Astrocyte of the cerebellum (primary cell): Measurements from ENCODE around the gene FAM111A.
"Not testable (repeated sequence)": the region's sequence is repeated elsewhere in the genome, so short reads cannot be mapped to it uniquely, and the experiment has no call there.

Source experiments
- DNase-seq: peaks from one replicate; pipeline ENCODE4 v3.0.0-alpha.2; 2011; ENCODE audit warnings: low read depth
- H3K4me3 ChIP-seq: 2 replicates; pipeline ENCODE4 v1.5.1; 2011; ENCODE audit warnings: mild to moderate bottlenecking, low read depth, low read length, moderate library complexity
- in situ Hi-C: cut with HindIII; loops from 2 replicates; pipeline ENCODE4 v1.10.0; 2017; ENCODE audit warnings: low sequenced_read_pairs
- TF ChIP-seq, protein P1 (sequence below): IDR thresholded peaks from 2 replicates; pipeline ENCODE4 v1.5.1; 2012; ENCODE audit warnings: low read length, low read depth, moderate library complexity, mild to moderate bottlenecking; ENCODE audit errors: missing control alignments

FAM111A gene, protein sequence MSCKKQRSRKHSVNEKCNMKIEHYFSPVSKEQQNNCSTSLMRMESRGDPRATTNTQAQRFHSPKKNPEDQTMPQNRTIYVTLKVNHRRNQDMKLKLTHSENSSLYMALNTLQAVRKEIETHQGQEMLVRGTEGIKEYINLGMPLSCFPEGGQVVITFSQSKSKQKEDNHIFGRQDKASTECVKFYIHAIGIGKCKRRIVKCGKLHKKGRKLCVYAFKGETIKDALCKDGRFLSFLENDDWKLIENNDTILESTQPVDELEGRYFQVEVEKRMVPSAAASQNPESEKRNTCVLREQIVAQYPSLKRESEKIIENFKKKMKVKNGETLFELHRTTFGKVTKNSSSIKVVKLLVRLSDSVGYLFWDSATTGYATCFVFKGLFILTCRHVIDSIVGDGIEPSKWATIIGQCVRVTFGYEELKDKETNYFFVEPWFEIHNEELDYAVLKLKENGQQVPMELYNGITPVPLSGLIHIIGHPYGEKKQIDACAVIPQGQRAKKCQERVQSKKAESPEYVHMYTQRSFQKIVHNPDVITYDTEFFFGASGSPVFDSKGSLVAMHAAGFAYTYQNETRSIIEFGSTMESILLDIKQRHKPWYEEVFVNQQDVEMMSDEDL

DNA sequence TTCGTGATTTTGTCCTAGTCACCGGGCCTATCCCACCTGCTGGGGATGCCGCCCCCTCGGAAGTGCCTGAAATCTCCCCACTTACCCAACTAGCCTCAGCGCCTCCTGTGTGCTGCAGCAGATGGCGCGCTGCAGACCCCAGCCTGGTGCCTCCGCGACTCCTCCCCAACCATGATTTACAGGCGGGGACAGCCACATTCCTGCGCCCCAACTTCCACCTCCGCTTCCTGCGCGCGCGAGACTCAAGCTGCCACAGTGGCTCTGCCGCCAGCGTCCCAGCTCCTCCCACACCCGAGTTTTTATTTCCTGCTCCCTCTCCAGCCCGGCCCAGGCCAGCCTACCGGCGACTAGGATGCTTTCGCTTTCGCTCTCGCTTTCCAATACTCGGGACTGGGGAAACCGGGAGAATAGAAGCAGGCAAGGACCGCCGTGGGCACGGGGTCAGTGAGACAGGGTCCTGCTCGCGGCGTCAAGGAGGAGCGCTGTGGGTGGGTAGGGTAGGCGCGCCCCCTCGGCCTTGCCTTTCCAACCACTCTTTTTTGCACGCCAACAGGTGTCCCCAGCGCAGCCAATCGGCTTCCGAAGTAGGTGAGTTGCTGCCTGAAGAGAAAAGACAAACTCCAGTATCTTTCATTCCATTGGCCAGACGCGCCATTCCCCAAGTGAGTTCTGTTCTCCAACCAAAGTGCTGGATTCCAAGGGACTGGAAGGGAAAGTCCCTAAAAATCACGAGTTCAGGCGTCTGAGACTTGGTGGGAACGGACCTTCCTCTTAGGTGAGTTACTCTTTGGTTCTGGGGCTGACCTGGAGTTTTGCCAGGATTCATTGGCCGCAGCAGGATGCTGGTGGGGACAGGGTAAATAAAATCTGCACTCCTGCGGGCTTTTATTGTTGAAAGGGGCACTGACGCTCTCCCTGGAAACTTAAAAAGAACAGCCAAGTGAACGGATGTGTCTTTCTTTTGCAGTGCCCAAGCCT is at the start of gene FAM111A:
Gene FAM111A, plus strand, starts transcription at position 327 of the 978 bp plus-strand sequence. CDS start 6,017 bp downstream, outside the sequence.
- in situ Hi-C loops = no loop called here
- TF ChIP-seq, protein P1, sequence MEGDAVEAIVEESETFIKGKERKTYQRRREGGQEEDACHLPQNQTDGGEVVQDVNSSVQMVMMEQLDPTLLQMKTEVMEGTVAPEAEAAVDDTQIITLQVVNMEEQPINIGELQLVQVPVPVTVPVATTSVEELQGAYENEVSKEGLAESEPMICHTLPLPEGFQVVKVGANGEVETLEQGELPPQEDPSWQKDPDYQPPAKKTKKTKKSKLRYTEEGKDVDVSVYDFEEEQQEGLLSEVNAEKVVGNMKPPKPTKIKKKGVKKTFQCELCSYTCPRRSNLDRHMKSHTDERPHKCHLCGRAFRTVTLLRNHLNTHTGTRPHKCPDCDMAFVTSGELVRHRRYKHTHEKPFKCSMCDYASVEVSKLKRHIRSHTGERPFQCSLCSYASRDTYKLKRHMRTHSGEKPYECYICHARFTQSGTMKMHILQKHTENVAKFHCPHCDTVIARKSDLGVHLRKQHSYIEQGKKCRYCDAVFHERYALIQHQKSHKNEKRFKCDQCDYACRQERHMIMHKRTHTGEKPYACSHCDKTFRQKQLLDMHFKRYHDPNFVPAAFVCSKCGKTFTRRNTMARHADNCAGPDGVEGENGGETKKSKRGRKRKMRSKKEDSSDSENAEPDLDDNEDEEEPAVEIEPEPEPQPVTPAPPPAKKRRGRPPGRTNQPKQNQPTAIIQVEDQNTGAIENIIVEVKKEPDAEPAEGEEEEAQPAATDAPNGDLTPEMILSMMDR = peak; percentile 55
- peak within 1 kb of the TSS; percentile 82 for H3K4me3 ChIP-seq
- peak; percentile 69 for DNase-seq

DNA sequence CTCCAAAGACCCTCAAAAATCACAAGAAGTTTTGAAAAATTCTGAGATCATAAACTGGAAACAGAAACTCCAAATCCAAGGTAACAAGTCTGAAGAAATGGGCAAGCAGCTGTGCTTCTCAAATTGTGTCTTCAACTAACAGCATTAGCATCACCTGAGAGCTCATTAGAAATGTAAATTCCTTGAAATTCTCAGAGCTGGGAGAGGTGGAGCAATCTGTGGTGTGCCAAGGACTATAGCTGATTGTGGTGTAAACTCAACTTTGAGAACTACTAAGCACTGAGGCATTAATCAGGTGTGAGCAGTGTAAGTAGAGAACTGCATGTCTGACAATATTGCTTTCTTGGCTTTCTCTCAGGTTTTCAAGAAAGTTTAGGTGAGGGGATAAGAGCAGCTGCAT is 49.1 kb upstream of the FAM111A start:
- in situ Hi-C loops, H3K4me3 ChIP-seq, DNase-seq: not testable (repeated sequence)

DNA sequence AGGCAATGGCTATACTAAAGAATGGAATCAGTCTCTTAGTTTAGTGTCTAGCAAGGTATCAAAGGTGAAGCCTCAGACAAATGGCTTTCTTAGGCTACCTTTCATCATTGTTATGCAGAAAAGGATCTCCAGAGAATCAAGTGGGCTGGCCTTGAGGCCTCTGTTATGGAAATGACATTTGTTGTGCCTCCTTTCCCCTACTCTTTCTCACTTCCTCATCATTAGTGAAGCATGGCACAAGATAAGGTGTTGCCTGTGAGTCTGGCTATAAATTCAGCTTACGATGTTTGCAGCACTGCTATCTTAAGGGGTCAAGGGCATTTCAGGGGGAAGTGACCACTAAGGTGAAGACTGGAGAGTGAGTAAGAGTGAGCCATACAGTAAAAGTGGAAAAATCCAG is 47.4 kb upstream of the FAM111A start:
- in situ Hi-C loops, H3K4me3 ChIP-seq: not testable (repeated sequence)

DNA sequence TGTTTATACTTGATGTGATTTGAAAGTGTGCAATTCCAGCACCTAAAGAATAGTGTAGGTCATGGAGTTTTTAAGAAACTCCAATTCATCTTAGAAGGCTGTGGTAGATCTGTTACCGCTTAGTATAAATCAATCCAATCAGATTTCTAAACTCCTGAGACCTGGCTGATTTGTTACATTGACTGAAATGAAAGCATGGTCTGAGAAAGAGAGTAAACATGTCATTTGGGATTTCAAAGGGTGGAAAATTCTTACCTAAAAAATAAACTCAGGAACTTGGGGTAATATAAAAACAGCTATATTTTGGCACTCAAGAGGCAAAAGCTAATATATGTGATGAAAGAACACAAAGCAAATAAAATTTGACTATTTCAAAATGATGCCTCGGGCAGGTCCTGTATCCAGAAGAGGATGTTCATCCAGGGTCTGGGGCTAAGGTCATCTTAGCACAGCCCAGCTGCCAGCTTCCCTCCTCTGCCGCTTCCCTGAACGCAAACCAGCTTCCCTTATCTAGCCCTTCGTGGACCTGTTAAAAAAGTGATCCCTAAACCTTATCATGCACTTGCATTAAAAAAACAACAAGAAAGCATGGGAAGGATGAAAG is 46.6 kb upstream of the FAM111A start:
- DNase-seq, H3K4me3 ChIP-seq, in situ Hi-C loops: not testable (repeated sequence)

More for the DNA sequence above, 47.4 kb upstream of the FAM111A start:
- DNase-seq = not testable (repeated sequence)

DNA sequence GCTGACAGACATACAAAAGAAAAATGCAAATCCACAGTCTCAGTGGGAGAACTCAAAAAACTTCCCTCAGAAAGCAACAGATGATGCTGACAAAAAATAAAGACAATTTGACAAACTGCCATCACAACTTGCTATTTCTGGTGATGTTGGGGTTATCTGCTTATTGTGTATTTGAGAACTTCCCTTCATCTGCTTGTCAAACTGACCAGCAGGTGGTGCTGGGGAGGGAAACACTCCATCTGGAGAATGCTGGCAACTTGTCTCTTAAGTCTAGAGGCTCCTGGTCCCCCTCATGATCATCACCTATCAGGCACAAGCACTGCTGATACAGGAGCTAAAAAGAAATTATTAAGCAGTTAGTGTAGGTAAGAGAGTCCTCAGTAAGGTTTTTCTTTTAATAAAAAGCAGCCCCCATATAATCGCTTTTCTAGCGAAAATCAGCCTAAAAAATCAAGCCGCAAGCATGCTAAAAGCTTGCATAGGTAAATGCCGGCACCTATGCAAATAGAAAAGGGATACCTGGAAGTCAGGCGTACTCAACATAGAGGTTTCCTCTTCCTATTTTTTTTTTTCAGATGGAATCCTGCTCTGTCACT is 45.4 kb upstream of the FAM111A start:
- in situ Hi-C loops = no loop called here
- peak; percentile 35 for DNase-seq
- no peak overlapping the region for H3K4me3 ChIP-seq
- TF ChIP-seq, protein P1 = peak; percentile 77

DNA sequence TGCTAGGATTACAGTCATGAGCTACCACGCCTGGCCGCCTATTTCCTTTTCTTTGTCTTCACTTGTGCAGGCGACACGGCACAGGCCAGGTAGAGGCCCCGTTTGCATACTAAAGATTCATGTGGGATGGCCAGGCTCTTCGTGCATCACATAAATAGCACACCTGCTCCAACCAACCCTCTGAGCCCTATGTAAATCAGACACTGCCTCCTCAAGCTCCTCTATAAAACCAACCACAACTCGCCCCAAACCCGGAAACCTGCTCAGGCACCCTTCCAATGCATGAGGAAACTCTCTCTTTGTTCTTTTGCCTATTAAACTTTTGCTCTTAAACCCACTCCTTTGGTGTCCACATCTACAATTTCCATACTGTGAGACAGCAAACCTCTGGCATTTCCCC is 44.7 kb upstream of the FAM111A start:
- in situ Hi-C loops, DNase-seq, H3K4me3 ChIP-seq: not testable (repeated sequence)

DNA sequence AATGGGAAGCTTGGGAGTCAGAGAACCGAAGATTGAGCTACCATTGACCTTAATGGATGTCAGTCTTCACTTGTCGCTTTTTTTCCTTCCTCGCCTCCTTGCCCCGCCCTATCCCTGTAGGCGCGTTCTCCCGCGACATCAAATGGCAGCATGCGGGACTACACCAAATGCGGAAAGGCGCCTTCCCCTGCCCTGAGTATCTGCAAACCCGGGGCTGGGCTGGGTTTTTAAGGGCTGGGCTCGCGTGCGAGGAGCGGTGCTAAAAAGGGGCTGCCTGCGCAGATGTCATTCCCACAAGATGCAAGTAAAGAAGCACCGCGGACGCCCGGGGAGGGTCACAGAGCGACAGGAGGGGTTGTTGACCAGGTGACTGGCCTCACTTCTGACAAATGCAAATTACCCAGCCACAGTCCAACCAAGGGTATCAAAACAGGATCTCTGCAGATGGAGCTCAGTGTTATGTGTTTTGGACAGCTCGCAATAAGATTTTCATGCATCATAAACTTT is 40.3 kb upstream of the FAM111A start:
- DNase-seq = no peak
- TF ChIP-seq, protein P1 = peak; percentile 39
- in situ Hi-C loops = no loop called here
- H3K4me3 ChIP-seq = peak overlapping the region; percentile 32
